HG03196 (cell line): ENCODE results near the gene CD244.
"Not testable (repeated sequence)": the region's sequence is repeated elsewhere in the genome, so short reads cannot be mapped to it uniquely, and the experiment has no call there.

Source experiments
- ATAC-seq: cut with Tn5 transposase; IDR thresholded peaks from one replicate; pipeline ENCODE4 v1.9.1; 2021; ENCODE audit not compliant: unreplicated experiment

The CD244 gene

DNA sequence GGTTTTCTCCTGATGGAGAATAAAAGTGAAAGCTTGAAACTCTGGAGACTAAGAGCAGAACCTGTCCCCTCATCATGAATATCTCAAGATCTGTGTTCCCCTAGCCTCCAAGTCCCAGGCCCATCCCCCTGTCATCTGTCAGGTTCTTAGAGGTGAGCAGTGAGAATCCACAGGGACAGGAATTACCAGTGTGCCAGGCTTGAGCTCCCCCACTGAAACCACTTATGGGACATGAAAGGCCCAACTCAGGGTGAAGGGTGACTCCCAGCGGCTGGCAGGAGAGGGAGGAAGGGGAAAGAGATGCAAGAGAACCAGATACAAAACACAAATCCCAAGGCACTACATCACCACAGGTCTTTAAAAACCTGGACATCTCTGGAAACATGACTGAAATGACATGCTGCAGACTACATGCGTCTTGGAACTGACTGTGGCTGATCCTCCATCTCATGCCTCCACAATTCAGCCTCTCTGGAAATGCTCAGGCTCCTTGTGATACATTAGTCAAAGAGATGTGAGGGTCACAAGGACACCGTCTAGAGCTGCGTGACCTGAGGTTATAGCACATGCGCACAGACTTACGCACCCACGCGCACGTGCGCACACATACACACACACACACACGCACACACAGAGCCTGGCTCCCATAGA lies 73.5 kb downstream of the CD244 start:
- ATAC-seq: no peak

DNA sequence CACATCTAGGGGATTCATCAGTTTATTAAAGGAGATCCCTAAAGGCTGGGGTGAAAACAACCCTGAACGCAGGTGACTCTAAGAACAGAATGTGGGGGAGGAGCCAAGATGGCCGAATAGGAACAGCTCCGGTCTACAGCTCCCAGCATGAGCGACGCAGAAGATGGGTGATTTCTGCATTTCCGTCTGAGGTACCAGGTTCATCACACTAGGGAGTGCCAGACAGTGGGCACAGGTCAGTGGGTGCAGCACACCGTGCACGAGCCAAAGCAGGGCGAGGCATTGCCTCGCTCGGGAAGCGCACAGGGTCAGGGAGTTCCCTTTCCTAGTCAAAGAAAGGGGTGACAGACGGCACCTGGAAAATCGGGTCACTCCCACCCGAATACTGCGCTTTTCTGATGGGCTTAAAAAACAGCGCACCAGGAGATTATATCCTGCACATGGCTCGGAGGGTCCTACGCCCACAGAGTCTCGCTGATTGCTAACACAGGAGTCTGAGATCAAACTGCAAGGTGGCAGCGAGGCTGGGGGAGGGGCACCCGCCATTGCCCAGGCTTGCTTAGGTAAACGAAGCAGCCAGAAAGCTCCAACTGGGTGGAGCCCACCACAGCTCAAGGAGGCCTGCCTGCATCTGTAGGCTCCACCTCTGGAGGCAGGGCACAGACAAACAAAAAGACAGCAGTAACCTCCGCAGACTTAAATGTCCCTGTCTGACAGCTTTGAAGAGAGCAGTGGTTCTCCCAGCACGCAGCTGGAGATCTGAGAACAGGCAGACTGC lies 79.5 kb downstream of the CD244 start:
- not testable (repeated sequence) for ATAC-seq

- peak; percentile 84 for ATAC-seq
These were observed 80.6 kb downstream of the CD244 start for GRCh38 chr1:160781914-160782689.

DNA sequence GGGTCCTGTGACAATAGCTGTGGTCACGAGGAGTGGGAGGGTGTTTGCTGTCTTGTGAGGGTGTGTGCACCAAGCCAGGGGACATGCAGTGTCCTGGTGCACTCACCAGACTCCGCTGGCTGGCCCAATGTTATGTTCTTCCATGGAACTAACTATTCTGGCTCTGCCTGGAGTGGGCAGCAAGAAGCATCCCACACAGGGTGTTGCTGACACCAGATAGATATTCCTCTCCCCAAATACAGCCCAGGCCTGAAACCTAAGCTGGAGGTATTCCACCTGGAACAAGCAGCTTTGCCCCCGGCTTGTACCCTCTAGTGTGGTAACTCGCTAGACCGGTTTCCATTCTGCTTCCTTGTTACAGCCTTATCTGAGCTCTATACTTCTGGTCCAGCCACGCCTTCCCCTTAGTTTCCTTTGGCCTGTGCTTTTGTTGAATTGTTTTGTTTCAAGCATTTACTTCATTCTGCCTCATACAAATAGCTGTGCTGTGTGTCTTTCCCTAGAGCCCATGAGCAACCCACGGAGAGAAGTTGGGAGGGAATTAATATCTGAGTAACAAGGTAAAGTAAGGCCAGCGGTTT lies 81.4 kb downstream of the CD244 start:
- no peak for ATAC-seq

DNA sequence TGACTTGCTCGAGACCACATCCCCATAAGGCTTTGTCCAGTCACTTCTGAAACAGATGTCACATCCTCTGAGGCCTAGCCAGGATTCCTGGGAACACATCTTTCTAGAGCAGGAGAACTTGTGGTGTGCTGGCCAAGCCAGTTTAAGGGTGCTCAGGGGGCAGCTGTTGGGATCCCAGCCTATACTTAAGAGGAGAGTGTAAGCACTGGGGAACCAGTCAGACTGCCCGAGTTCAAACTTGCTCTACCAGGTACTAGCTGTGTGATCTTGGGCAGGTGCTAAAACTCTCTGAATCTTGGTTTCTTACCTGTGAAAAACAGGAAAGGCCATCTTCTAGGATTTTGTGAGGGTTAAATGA lies 82.3 kb downstream of the CD244 start:
- ATAC-seq: no peak
